IPS-15b (cell line): Measurements from ENCODE around the gene PRDX2.
"Not testable (repeated sequence)": the region's sequence is repeated elsewhere in the genome, so short reads cannot be mapped to it uniquely, and the experiment has no call there.

Experiments
- H3K27me3 ChIP-seq: one replicate; pipeline ENCODE4 v1.6.1; 2013; ENCODE audit warnings: low read length; ENCODE audit not compliant: control insufficient read depth, insufficient read depth
- H3K36me3 ChIP-seq: one replicate; pipeline ENCODE4 v1.6.1; 2013; ENCODE audit warnings: low read length; ENCODE audit not compliant: control insufficient read depth, insufficient read depth
- H3K4me1 ChIP-seq: one replicate; pipeline ENCODE4 v1.6.1; 2013; ENCODE audit warnings: mild to moderate bottlenecking, low read length; ENCODE audit not compliant: control insufficient read depth, insufficient read depth
- H3K4me3 ChIP-seq: one replicate; pipeline ENCODE4 v1.5.1; 2013; ENCODE audit warnings: low read depth, low read length
- H3K9ac ChIP-seq: one replicate; pipeline ENCODE4 v1.6.1; 2013; ENCODE audit warnings: low read depth, mild to moderate bottlenecking, low read length
- H3K9me3 ChIP-seq: one replicate; pipeline ENCODE4 v1.6.1; 2013; ENCODE audit warnings: mild to moderate bottlenecking, low read length; ENCODE audit not compliant: control insufficient read depth, insufficient read depth

PRDX2 gene

DNA sequence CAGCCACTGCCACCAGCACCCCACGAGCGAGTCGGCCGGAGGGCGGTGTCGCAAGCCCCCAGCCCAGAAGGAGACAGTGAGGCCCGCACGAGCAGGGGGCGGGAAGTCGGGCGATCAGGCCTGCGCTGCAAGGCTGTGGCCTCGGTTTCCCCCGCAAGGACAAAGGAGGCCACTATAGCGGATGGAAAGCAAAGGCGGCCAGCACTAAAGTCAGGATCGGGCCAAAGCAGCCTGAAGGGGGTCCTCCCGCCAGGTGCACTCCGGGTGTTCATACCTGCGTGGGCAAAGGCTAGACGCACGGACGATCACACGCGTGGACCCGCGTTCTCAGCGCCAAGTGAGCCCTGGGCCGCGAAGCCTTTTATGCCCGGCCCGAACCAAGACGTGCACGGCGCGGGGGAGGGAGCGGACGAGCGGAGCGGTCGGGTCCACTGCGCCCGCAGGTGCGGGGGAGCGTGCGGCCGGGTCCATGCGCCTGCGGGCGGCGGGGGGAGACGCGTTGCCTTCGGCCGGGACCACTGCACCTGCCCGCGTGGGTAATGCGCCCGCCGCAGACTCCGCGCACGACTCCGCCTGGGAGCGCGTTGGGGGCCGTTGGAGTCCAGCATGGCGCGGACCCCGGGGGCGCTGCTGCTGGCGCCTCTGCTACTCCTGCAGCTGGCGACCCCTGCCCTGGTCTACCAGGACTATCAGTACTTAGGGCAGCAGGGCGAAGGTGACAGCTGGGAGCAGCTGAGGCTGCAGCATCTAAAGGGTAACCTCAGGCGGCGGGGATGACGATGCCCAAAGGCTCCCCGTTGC is at the start of gene PRDX2, which contains the start of gene THSD8:
TSS of gene PRDX2 (minus strand) at position 335 of the 801 bp plus-strand sequence. CDS start 539 bp downstream, outside the sequence.
TSS of gene THSD8 (plus strand) at position 604 of the 801 bp plus-strand sequence. CDS start at position 607, 3 bp downstream.
- Histone ChIP-seq H3K4me3 (peak within 1 kb of the TSS; percentile 96), H3K4me1 (peaks cover 8% of the 10 kb centered on the region), H3K27me3 (peaks cover 8% of the 10 kb centered on the region), H3K9me3 (no peaks in the 10 kb centered on the region), H3K36me3 (peaks cover 17% of the 10 kb centered on the region), H3K9ac (peak within 1 kb of the TSS; percentile 87)

DNA sequence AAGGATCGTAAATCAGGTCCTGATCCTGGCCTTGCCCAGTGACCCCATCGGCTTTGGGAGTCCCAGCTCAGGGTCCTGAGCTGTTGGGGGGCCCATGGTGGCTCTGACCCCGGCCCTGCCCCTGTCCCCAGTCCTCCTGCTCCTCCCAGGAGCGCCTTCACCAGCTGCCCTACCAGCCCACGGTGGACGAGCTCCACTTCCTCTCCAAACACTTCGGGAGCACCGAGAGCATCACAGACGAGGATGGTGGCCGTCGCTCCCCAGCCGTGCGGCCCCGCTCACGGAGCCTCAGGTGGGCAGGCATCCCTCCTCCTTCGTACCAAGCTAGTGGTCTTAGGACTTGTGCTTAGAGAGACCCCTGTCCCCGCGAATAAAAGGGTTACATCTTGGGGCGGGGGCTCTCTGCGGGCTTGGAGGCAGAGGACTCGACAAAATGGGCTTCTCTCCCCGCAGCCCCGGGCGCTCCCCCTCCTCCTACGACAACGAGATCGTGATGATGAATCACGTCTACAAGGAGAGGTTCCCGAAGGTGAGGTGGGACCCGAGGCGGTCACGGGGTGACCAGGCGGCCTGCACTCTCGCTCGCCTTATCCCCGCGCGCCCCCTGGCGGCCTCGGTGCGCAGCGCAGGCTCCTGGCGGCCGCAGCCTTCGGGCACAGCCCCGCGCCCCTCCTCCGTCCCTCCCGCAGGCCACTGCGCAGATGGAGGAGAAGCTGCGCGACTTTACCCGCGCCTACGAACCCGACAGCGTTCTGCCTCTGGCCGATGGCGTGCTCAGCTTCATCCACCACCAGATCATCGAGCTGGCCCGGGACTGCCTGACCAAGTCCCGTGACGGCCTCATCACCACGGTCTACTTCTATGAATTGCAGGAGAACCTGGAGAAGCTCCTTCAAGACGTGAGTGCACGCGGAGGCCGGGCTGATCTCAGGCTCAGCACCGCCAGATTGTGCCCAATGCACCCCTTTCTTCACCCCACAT is 45.8 kb upstream of the PRDX2 start:
- H3K9ac ChIP-seq, result no peak overlapping the region
- peak overlapping the region; percentile 39 for H3K4me3 ChIP-seq
- peaks cover 2% of the 10 kb centered on the region for H3K36me3 ChIP-seq
- H3K4me1 ChIP-seq, result peaks cover 2% of the 10 kb centered on the region
- H3K9me3 ChIP-seq, result no peaks in the 10 kb centered on the region
- peaks cover 3% of the 10 kb centered on the region for H3K27me3 ChIP-seq

DNA sequence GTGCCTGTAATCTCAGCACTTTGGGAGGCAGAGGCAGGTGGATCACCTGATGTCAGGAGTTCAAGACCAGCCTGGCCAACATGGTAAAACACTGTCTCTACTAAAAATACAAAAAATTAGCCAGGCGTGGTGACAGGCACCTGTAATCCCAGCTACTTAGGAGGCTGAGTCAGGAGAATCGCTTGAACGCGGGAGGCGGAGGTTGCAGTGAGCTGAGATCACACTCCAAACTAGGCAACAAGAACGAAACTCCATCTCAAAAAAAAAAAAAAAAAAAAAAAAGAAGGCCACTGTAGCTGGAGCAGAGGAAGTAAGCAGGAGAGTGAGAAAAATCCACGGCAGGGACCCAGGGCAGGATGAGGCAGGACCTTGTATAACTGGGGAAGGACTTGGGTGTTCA is 45.0 kb upstream of the PRDX2 start:
- not testable (repeated sequence) for H3K9ac ChIP-seq, H3K9me3 ChIP-seq, H3K4me3 ChIP-seq, H3K27me3 ChIP-seq, H3K4me1 ChIP-seq, H3K36me3 ChIP-seq

DNA sequence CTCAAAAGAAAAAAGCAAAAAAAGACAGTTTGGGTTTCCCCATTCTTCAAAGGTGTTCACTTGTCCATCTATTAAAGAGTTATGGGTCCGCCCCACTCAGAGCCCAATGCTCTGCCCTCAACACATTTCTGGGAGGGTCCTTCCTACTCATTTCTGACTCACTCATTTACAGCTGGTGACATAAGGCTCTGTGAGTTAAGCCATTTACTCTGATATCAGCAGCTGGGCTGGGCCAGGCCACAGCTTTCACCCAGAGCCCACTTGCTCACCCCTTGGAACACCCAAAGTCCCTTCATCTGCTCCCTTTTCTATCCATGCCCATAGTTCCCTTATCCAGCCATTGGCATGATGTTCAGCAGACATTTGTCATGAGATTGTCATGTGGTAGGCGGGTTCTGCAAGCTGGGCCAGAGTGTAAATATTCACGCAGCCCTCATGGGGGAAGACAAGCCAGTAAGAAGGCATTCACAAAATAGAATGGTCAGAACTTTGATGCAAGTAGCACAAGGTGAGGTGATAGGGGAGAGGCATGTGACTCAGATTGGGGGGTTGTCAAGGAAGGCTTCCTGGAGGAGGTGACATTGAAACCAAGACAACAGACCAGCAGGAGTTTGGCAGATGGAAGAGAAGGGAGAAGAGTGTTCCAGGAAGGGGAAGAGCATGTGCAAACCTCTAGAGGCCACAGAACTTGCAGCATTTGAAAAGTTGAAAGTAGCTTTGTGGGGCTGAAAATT is 42.6 kb upstream of the PRDX2 start:
- Histone ChIP-seq H3K9me3 (no peaks in the 10 kb centered on the region), H3K4me1 (peaks cover 5% of the 10 kb centered on the region), H3K36me3 (no peaks in the 10 kb centered on the region), H3K9ac (no peak overlapping the region), H3K27me3 (peaks cover 5% of the 10 kb centered on the region), H3K4me3 (no peak overlapping the region)

DNA sequence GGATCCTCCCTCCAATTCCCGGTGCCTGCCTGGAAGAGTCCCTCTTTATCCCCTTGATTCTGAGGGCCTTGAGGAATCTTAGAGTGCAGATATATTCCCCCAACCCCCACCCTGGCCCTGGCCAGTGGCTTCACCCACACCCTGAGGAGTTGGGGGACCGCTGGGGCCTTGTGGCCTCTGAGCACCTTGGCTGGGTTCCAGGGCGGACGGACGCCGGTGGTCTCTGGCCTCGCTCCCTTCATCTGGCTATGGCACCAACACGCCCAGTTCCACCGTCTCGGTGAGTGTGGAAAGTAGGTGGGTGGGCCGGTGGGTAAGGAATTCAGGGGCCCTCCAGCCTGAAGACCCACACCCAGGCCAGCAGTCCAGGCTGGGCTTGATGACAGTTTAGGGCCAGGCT is 41.7 kb upstream of the PRDX2 start:
- peaks cover 7% of the 10 kb centered on the region for H3K27me3 ChIP-seq
- no peak overlapping the region for H3K4me3 ChIP-seq
- H3K9me3 ChIP-seq, result no peaks in the 10 kb centered on the region
- no peak overlapping the region for H3K9ac ChIP-seq
- H3K4me1 ChIP-seq, result peaks cover 5% of the 10 kb centered on the region
- no peaks in the 10 kb centered on the region for H3K36me3 ChIP-seq

DNA sequence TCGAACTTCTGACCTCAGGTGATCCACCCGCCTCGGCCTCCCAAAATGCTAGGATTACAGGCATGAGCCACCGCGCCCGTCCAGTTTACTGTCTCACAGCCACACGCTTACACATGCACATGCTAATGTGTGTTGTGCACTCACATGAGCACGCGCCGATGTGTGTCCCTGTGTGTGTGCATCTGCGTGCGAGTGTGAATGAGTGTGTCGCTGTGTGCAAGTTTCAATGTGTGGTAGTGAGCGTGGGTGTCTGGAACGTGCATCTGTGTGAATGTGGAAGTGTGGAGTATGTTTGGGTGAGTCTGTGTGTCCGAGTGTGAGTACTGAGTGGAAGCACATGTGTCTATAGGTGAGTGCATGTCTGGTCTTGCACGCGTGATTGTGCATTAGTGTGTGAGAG is 40.9 kb upstream of the PRDX2 start:
- no peak overlapping the region for H3K9ac ChIP-seq
- H3K4me3 ChIP-seq, result no peak overlapping the region
- H3K27me3 ChIP-seq, result peaks cover 4% of the 10 kb centered on the region
- no peaks in the 10 kb centered on the region for H3K9me3 ChIP-seq
- no peaks in the 10 kb centered on the region for H3K36me3 ChIP-seq
- peaks cover 3% of the 10 kb centered on the region for H3K4me1 ChIP-seq

DNA sequence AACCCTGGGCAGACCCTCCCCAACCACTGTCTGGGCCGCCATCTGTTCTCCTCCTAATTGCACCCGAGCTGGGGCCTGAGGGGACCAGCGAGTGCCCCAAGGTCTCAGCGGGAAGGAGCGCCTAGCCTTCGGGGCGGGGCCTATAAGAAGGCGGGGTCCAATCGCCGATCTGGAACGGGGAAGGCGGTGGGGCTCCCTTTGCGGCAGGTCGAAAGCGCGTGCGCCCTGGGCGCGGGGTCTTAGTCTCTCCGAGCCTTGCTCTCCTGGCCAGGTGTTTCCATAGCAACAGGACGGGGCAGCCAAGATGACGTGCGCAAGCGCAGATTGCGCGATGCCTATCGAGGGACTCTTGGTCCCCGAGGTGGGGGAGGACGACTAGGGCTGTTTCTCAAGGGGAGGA is 39.5 kb upstream of the PRDX2 start:
- H3K4me3 ChIP-seq, result peak overlapping the region; percentile 53
- no peak overlapping the region for H3K9ac ChIP-seq
- peaks cover 3% of the 10 kb centered on the region for H3K4me1 ChIP-seq
- no peaks in the 10 kb centered on the region for H3K36me3 ChIP-seq
- no peaks in the 10 kb centered on the region for H3K9me3 ChIP-seq
- peaks cover 4% of the 10 kb centered on the region for H3K27me3 ChIP-seq

DNA sequence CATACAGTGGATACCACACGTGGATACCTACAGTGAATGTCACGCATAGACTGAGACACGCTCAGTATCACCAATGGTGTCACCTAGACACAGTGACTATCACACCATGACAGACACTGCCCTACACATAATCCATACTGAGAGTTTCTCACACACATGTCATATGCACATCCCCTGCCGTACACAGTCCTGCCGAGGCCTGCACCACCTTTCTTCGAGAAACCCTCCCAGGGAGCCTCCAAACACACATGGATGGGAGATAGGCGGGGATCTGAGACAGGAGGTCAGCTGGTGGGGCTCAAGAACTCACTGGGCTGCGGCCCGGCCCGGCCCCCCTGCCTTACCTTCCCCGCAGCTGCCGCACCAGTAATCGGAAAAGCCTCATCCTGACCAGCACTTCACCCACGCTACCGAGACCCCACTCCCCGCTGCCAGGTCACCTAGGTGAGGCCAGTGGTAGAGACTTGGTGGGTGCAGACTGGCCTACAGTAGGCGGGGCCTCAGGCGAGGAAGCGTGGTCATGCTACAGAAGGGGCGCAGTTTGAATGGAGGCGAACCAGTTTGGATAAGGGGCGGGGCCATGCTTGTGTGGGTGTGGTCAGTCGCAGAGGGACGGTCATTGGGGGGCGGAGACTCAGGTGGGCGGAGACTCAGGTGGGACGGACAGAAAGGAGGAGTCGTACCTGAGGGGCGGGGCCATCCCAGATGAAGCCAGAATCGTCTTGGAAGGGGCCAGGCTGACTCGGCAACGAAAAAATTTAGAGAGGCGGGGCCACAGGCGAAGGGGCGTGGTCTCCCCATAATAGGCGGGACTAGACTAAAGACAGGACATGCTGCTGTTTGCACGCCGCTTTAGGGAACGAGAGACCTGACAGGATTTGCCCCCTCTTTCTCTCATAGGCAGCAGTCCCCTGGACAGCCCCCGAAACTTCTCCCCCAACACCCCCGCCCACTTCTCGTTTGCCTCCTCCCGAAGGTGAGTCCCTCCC is 38.8 kb upstream of the PRDX2 start:
- H3K4me1 ChIP-seq, result peaks cover 3% of the 10 kb centered on the region
- H3K9ac ChIP-seq, result no peak overlapping the region

DNA sequence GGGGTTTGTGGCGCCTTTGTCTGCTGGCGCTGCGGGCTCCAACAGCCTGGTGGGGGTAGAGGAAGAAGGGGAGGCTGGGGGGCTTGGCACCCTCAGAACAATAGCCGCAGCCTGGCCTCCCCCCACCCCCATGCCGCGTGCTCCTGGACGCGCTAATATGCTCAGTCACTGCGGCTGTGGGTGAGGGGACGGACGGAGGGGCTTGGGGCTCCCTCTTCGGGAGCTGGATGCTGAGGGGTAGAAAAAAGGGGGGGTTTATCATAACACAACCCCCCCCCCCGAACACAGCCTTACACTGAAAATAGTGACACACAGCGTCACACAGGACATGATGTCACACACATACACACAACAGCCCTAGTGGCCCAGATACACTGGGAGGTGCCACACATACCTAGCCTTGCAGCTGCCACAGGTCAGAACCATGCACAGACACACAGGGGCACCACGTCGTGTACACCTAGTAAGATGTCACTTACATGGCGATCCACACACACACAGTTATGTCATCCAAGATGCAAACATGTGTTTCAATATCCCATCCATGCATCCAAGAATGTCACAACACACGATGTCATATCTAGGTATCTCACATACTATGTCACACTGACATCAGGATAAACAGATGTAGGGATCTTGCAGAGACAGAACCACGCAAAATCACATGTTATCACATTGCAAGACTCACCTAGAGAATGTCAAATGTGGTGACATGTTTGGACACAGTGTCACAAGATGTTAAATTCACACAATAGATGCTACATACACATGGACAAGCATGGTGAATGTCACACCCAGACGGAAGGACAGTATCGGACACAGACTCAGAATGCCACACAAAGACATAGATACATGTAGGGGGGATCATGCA is 37.5 kb upstream of the PRDX2 start:
- no peaks in the 10 kb centered on the region for H3K36me3 ChIP-seq
- H3K4me1 ChIP-seq, result peaks cover 5% of the 10 kb centered on the region
- H3K4me3 ChIP-seq, result peak overlapping the region; percentile 55
- peaks cover 16% of the 10 kb centered on the region for H3K27me3 ChIP-seq
- no peaks in the 10 kb centered on the region for H3K9me3 ChIP-seq
- no peak overlapping the region for H3K9ac ChIP-seq

More for the DNA sequence above, 38.8 kb upstream of the PRDX2 start:
- Histone ChIP-seq H3K9me3 (no peaks in the 10 kb centered on the region), H3K27me3 (peaks cover 5% of the 10 kb centered on the region), H3K4me3 (peak overlapping the region; percentile 53), H3K36me3 (no peaks in the 10 kb centered on the region)
